DND-41 (cell line): Measurements from ENCODE around the gene SLC39A11.

Source experiments
- ATAC-seq: fragments of 200-7000 bp; cut with Tn5 transposase; 3 replicates; pipeline ENCODE4 v1.9.1; 2021; ENCODE audit warnings: low read depth; ENCODE audit not compliant: insufficient read depth
- DNase-seq: peaks from one replicate; pipeline ENCODE4 v3.0.0-alpha.2; 2020
- H2AFZ ChIP-seq: 2 replicates; pipeline ENCODE4 v1.6.0; 2012; ENCODE audit warnings: low read depth, low read length
- H3K27ac ChIP-seq: 2 replicates; pipeline ENCODE4 v1.5.1; 2012; ENCODE audit warnings: low read length, inconsistent platforms
- H3K27me3 ChIP-seq: fragments of 200-600 bp; sonication (generic); 2 replicates; pipeline ENCODE4 v1.6.0; 2012; ENCODE audit warnings: low read length, mild to moderate bottlenecking, inconsistent platforms; ENCODE audit not compliant: insufficient read depth, poor library complexity
- H3K36me3 ChIP-seq: 2 replicates; pipeline ENCODE4 v1.5.1; 2012; ENCODE audit warnings: low read length, inconsistent platforms; ENCODE audit not compliant: insufficient read depth
- H3K4me1 ChIP-seq: 2 replicates; pipeline ENCODE4 v1.5.1; 2012; ENCODE audit warnings: mild to moderate bottlenecking, low read length; ENCODE audit not compliant: insufficient read depth
- H3K4me2 ChIP-seq: 2 replicates; pipeline ENCODE4 v1.6.0; 2012; ENCODE audit warnings: mild to moderate bottlenecking, moderate library complexity, low read length, inconsistent platforms; ENCODE audit not compliant: insufficient read depth
- H3K4me3 ChIP-seq, 2 experiments: fragments of 200-600 bp in 1 of 2; shearing (Covaris generic) in 1 of 2; 2 replicates each; pipeline ENCODE4 v1.5.1; 2012 to 2016; ENCODE audit warnings: inconsistent platforms in 2 of 2, low read length in 2 of 2, mild to moderate bottlenecking in 2 of 2, low read depth in 1 of 2, moderate library complexity in 1 of 2
- H3K79me2 ChIP-seq: 2 replicates; pipeline ENCODE4 v1.6.0; 2012; ENCODE audit warnings: low read length, inconsistent platforms; ENCODE audit not compliant: insufficient read depth
- H3K9ac ChIP-seq: 2 replicates; pipeline ENCODE4 v1.6.0; 2012; ENCODE audit warnings: low read depth, mild to moderate bottlenecking, inconsistent platforms, low read length, moderate library complexity
- H3K9me3 ChIP-seq: 2 replicates; pipeline ENCODE4 v1.5.1; 2012; ENCODE audit warnings: low read length, moderate library complexity, mild to moderate bottlenecking, inconsistent platforms; ENCODE audit not compliant: insufficient read depth, severe bottlenecking
- H4K20me1 ChIP-seq: 2 replicates; pipeline ENCODE4 v1.6.0; 2012; ENCODE audit warnings: low read length; ENCODE audit not compliant: insufficient read depth
- CTCF ChIP-seq: IDR thresholded peaks from 2 replicates; pipeline ENCODE4 v1.5.1; 2012; ENCODE audit warnings: borderline replicate concordance, low read length, moderate library complexity, mild to moderate bottlenecking; ENCODE audit not compliant: poor library complexity, severe bottlenecking; ENCODE audit errors: extremely low read depth
- EZH2 ChIP-seq: IDR thresholded peaks from 3 replicates; pipeline ENCODE4 v1.6.1; 2012; ENCODE audit warnings: borderline replicate concordance, low read depth, mild to moderate bottlenecking, moderate library complexity, low read length, inconsistent platforms; ENCODE audit not compliant: severe bottlenecking

SLC39A11 gene

GRCh38 chr17:73119631-73120030 lies 27.1 kb upstream of the SLC39A11 start:
- no peak overlapping the region for H3K4me2 ChIP-seq
- no peaks in the 10 kb centered on the region for H3K36me3 ChIP-seq
- no peak overlapping the region for H3K4me3 ChIP-seq
- DNase-seq: no peak
- H3K27me3 ChIP-seq: no peaks in the 10 kb centered on the region
- H2AFZ ChIP-seq: no peak overlapping the region
- H3K4me1 ChIP-seq: no peaks in the 10 kb centered on the region
- no peaks in the 10 kb centered on the region for H4K20me1 ChIP-seq
- no peaks in the 10 kb centered on the region for H3K79me2 ChIP-seq
- no peak overlapping the region for H3K9ac ChIP-seq
- H3K9me3 ChIP-seq: no peaks in the 10 kb centered on the region
- H3K27ac ChIP-seq: no peak overlapping the region
- TF ChIP-seq CTCF: no peak
- no peak for TF ChIP-seq EZH2
- no peak for ATAC-seq

- no peak for DNase-seq
- H3K4me1 ChIP-seq: no peaks in the 10 kb centered on the region
- ATAC-seq: no peak
These were observed 26.5 kb upstream of the SLC39A11 start for GRCh38 chr17:73118951-73119391.

GRCh38 chr17:73118139-73118538 lies 25.7 kb upstream of the SLC39A11 start:
- ATAC-seq (no peak), DNase-seq (no peak)
- TF ChIP-seq EZH2 (no peak), CTCF (no peak)
- Histone ChIP-seq H4K20me1 (no peaks in the 10 kb centered on the region), H3K4me1 (no peaks in the 10 kb centered on the region), H3K79me2 (no peaks in the 10 kb centered on the region), H3K9me3 (no peaks in the 10 kb centered on the region), H3K36me3 (no peaks in the 10 kb centered on the region), H3K4me2 (no peak overlapping the region), H3K27ac (no peak overlapping the region), H3K27me3 (no peaks in the 10 kb centered on the region), H3K9ac (no peak overlapping the region), H2AFZ (no peak overlapping the region), H3K4me3 (no peak overlapping the region)

More at GRCh38 chr17:73118951-73119391, 26.5 kb upstream of the SLC39A11 start:
- Histone ChIP-seq H3K4me3 (no peak overlapping the region), H3K9ac (no peak overlapping the region), H3K79me2 (no peaks in the 10 kb centered on the region), H3K4me2 (no peak overlapping the region), H3K36me3 (no peaks in the 10 kb centered on the region), H3K9me3 (no peaks in the 10 kb centered on the region), H2AFZ (no peak overlapping the region), H3K27ac (no peak overlapping the region), H3K27me3 (no peaks in the 10 kb centered on the region), H4K20me1 (no peaks in the 10 kb centered on the region)
- TF ChIP-seq EZH2 (no peak), CTCF (no peak)

GRCh38 chr17:73112246-73112645 lies 19.8 kb upstream of the SLC39A11 start:
- H3K4me1 ChIP-seq: no peaks in the 10 kb centered on the region
- H3K27ac ChIP-seq: no peak overlapping the region
- no peak for ATAC-seq
- no peak overlapping the region for H3K4me3 ChIP-seq
- H3K36me3 ChIP-seq: no peaks in the 10 kb centered on the region
- H3K9me3 ChIP-seq: no peaks in the 10 kb centered on the region
- H3K79me2 ChIP-seq: no peaks in the 10 kb centered on the region
- H3K9ac ChIP-seq: no peak overlapping the region
- no peaks in the 10 kb centered on the region for H4K20me1 ChIP-seq
- no peak for DNase-seq
- no peaks in the 10 kb centered on the region for H3K27me3 ChIP-seq
- TF ChIP-seq CTCF: no peak
- no peak for TF ChIP-seq EZH2
- H3K4me2 ChIP-seq: no peak overlapping the region
- H2AFZ ChIP-seq: no peak overlapping the region
